ENCODE results near the gene OSBPL3.

Gene OSBPL3

GRCh38 chr7:24767878-24768569 lies 212.0 kb downstream of the OSBPL3 start:
- no peaks in the 10 kb centered on the region for H3K36me3 Mint-ChIP-seq (ENCODE audit: low read depth)
- no peak overlapping the region for H3K27ac Mint-ChIP-seq
- no peak for DNase-seq
- H3K9me3 Mint-ChIP-seq: peaks cover 26% of the 10 kb centered on the region
- H3K4me3 Mint-ChIP-seq: no peak overlapping the region
- H3K27me3 Mint-ChIP-seq (ENCODE audit: low read depth, poor library complexity): peaks cover 5% of the 10 kb centered on the region
- H3K4me1 Mint-ChIP-seq: peaks cover 8% of the 10 kb centered on the region
- no peak for TF ChIP-seq CTCF (IDR thresholded peaks at IDR 0.05)

- no peak overlapping the region for H3K4me3 Mint-ChIP-seq
Observed at GRCh38 chr7:24764972-24765744, 214.8 kb downstream of the OSBPL3 start.

GRCh38 chr7:24764011-24764410 lies 216.0 kb downstream of the OSBPL3 start:
- H3K27ac Mint-ChIP-seq: no peak overlapping the region
- TF ChIP-seq CTCF (IDR thresholded peaks at IDR 0.05): no peak
- peaks cover 15% of the 10 kb centered on the region for H3K27me3 Mint-ChIP-seq (ENCODE audit: low read depth, poor library complexity)
- no peaks in the 10 kb centered on the region for H3K9me3 Mint-ChIP-seq
- peaks cover 8% of the 10 kb centered on the region for H3K4me1 Mint-ChIP-seq
- no peak overlapping the region for H3K4me3 Mint-ChIP-seq
- H3K36me3 Mint-ChIP-seq (ENCODE audit: low read depth): no peaks in the 10 kb centered on the region
- no peak for DNase-seq

More at GRCh38 chr7:24764972-24765744, 214.8 kb downstream of the OSBPL3 start:
- Mint-ChIP-seq H3K9me3 (peaks cover 2% of the 10 kb centered on the region), H3K4me1 (peaks cover 8% of the 10 kb centered on the region), H3K27me3 (ENCODE audit: low read depth, poor library complexity) (peaks cover 5% of the 10 kb centered on the region), H3K27ac (no peak overlapping the region), H3K36me3 (ENCODE audit: low read depth) (no peaks in the 10 kb centered on the region)
- no peak for TF ChIP-seq CTCF (IDR thresholded peaks at IDR 0.05)
- DNase-seq: no peak

GRCh38 chr7:24763303-24763901 lies 216.6 kb downstream of the OSBPL3 start:
- Mint-ChIP-seq H3K9me3 (no peaks in the 10 kb centered on the region), H3K27me3 (ENCODE audit: low read depth, poor library complexity) (peaks cover 21% of the 10 kb centered on the region), H3K27ac (no peak overlapping the region), H3K4me1 (peaks cover 11% of the 10 kb centered on the region), H3K36me3 (ENCODE audit: low read depth) (no peaks in the 10 kb centered on the region), H3K4me3 (no peak overlapping the region)
- DNase-seq: no peak
- no peak for TF ChIP-seq CTCF (IDR thresholded peaks at IDR 0.05)

GRCh38 chr7:24762771-24763170 lies 217.2 kb downstream of the OSBPL3 start:
- no peaks in the 10 kb centered on the region for H3K36me3 Mint-ChIP-seq (ENCODE audit: low read depth)
- no peak overlapping the region for H3K4me3 Mint-ChIP-seq
- H3K4me1 Mint-ChIP-seq: peaks cover 18% of the 10 kb centered on the region

More at GRCh38 chr7:24762771-24763170, 217.2 kb downstream of the OSBPL3 start:
- H3K27ac Mint-ChIP-seq: no peak overlapping the region
- no peak for TF ChIP-seq CTCF (IDR thresholded peaks at IDR 0.05)
- no peak for DNase-seq
- H3K27me3 Mint-ChIP-seq (ENCODE audit: low read depth, poor library complexity): peaks cover 24% of the 10 kb centered on the region
- H3K9me3 Mint-ChIP-seq: no peaks in the 10 kb centered on the region
